Activated CD8-positive, alpha-beta memory T cell treated with anti-CD3 and anti-CD28 coated beads, Interleukin-2, amount 50 U/mL, for 24 hours (primary cell): ENCODE measurements around the gene KLHL12.

Source experiments
- DNase-seq: peaks from one replicate; pipeline ENCODE4 v3.0.0-alpha.2; 2020; ENCODE audit errors: extremely low read depth

KLHL12 gene

GRCh38 chr1:202926581-202927491 is at the start of gene KLHL12:
KLHL12 (minus strand) TSS chr1:202927234; CDS start chr1:202925162, 2,072 bp downstream.
- DNase-seq, result peak; percentile 85

DNA sequence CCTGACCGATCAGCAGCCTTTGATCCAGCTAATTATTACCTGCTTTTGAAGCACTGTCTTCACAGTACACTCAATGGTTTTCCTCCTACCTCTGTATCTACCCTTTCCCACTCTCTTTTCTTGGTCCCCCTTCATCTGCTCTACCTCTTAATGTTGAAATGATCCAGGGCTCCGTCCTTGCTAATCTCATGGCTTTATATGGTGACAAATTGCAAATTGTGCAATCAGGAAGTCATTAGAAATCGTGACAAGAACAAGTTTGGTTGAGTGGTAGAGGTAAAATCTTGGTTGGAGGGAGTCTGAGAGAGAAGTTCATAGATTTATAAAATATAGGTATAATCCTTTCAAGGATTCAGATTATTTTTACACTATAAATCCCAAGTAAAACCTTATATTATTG is 49.6 kb upstream of the KLHL12 start:
- DNase-seq, result no peak

GRCh38 chr1:202974856-202975255 is 47.8 kb upstream of the KLHL12 start:
- DNase-seq, result no peak

DNA sequence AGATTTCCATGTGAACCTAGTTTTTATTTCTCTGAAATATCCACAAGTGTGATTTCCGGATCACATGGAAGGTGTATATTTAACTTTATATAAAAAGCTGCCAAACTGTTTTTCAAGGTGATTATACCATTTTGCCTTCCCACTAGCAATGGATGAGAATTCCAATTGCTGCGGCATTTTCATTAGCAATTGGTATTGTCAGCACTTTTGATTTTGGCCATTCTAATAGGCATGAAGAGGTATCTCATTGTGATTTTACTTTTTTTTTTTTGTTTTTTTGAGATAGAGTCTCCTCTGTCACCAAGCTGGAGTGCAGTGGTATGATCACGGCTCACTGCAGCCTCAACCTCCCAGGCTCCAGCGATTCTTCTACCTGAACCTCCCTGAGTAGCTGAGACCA is 45.0 kb upstream of the KLHL12 start:
- no peak for DNase-seq

GRCh38 chr1:202968895-202969295 is 41.9 kb upstream of the KLHL12 start:
- DNase-seq, result no peak

- no peak for DNase-seq
Measured at GRCh38 chr1:202968351-202968750, 41.3 kb upstream of the KLHL12 start.

DNA sequence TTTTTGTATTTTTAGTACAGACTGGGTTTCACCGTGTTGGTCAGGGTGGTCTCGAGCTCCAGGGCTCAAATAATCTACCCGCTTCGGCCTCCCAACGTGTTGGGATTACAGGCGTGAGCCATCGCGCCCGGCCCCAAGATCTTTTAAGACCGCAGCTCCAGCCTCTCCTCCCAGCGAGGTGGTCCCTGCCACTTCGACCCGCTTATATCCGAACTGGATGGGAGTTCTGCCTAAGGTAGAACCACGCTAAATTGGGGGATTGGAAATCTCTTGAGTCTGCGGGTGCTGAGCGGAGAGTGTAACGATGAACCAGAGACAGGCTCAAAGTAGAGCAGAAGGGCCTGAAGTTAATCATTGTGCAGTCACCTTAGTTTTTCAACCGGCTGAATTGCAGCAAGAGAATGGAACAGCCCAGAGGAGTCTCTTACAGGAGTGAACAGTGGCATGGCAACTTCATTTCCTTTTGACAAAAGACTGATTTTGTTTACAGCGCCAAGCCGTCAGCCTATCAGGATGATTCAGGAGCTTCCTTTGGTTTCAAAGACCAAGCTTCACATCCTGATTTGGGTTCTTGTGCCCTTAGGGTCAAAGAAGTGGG is 40.7 kb upstream of the KLHL12 start:
- no peak for DNase-seq

DNA sequence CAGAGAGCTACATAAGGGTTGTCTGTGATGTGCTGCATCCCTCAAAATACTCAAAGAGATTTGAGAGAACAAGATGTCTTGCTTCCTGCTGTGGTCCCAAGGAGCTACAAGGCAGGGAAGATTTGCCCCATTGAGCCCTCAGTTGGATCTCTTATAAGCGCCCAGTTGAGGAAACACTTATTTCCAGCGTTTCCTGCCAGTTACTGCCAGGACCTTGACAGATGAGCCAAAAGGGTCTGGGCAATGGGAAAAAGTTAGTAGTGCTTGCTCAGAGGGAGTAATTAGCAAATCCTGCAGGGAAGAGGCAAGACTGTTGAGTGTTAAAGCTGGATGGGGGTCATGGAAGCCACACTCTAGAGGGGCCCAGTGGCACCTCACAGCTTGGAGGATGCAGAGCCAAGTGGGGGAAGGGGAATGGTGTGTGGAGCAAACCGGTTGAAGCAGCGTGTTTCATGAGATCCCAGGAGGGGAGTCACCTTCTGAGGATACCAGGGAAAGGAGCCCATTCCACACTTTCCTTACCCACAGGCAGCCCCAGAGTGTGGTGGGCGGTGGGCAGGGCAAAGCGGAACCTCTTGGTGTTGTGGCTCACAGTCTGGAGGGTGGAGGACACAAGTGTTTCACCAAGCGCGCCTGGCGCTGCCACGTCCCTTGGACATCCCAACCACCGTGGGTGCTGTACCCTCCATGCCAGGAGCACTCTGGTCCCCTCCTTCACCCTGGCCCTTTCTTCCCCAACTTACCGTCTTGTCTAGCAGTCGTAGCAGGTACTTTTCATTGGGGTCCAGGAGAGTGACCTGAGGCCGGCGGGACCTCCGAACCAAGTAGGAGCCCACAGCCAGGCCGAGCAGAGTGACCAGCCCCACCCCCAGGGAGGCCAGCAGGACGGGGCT is 39.2 kb upstream of the KLHL12 start:
- DNase-seq, result no peak

- no peak for DNase-seq
Measured at GRCh38 chr1:202965422-202965821, 38.4 kb upstream of the KLHL12 start.

DNA sequence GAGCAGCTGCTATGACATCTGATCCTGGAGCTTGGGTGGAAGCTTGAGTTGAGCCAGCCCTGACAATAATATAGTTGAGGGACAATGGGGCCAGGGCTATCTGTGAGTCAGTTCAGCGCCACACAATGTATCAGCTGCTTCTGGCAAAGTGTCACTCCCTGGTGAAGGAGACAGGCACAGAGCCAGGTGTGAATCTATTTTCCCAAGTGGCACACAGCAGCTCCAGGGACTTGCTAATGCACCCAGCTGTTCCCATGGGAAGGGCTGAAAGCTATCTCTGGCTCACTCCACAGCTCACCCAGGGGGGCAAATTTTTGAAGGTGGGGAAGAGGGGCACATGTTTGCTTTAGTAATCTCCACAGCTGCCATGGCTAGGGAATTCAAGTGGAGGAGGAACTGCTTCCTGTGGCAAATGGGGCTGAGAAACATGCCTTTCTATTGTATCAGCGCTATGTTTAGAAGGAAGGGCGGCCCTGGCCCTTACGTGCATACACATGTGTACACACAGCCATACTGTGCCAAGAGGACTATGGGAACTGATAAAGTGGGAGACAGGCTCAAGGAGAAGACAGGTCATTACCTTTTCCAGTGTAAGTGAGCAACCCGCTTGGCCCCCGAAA is 37.9 kb upstream of the KLHL12 start:
- no peak for DNase-seq

DNA sequence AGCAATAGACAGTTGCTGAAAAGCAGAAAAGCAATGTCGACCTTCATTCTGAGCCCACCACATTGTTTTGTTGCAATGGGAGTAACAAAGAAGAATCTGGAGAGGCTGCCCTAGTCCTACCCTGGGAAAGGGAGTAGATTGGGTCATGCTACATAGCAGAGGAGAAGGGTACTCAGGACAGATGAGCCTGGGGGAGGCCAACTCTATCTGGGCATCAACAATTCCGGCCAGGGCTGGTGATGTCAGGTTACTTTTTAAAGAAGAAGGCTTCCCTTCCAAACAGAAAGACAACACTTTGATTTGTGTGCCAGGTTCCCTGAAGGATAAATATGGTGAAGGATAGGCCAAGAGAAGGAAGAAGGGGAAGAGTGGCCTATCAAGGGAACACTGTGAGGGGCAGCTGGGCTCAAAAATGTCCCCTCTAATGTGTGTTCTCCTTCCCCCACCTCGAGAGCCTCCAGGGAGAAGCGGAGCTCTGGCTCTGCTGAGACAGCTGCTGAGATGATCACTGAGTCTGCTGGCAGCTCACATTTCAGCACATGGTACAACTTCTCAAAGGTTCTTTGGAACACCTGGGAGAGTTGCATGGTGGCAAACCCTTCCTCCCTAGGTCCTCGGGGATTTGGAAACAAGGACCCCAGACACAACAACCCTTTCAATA is 34.3 kb upstream of the KLHL12 start:
- DNase-seq, result no peak

- no peak for DNase-seq
Measured at GRCh38 chr1:202959276-202959620, 32.2 kb upstream of the KLHL12 start.

DNA sequence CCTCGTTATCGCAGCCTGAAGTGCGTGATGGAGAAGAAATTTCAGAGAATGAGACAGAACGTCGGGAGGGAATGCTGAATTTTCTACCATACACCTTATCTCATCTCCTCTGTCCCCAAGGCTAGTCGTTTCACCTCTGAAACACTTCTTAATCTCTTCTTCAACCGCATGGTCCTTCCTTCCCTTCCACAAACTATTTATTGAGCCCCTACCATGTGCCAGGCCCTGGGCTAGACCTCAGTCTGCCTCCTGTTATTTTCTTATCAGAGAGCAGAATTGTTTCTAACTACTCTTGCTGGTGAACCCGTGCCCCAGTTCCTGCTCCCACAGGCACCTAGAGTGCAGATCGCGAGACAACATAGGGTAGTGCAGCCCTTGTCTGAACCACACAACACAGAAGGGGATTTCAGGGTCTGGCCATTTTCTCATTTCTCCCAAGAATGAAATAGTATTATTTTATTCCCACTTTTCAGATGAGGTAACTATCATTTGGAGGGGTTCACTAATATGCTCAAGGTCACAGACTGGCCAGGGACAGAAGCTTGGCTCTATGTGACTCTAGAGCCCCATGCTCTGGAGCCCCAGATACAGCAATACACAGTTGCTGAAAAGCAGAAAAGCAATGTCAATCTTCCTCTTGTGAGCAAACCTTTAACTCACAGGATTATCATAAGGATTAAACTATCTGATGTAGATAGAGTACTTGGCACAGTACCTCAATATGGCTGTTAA is 31.7 kb upstream of the KLHL12 start:
- DNase-seq, result no peak

- DNase-seq, result peak; percentile 68
Measured at GRCh38 chr1:202957733-202958543, 30.9 kb upstream of the KLHL12 start, which contains the start of gene ADIPOR1. ADIPOR1 (minus strand) TSS chr1:202958312; CDS start chr1:202951070, 7,242 bp downstream.

GRCh38 chr1:202956969-202957368 is 29.9 kb upstream of the KLHL12 start:
- no peak for DNase-seq

DNA sequence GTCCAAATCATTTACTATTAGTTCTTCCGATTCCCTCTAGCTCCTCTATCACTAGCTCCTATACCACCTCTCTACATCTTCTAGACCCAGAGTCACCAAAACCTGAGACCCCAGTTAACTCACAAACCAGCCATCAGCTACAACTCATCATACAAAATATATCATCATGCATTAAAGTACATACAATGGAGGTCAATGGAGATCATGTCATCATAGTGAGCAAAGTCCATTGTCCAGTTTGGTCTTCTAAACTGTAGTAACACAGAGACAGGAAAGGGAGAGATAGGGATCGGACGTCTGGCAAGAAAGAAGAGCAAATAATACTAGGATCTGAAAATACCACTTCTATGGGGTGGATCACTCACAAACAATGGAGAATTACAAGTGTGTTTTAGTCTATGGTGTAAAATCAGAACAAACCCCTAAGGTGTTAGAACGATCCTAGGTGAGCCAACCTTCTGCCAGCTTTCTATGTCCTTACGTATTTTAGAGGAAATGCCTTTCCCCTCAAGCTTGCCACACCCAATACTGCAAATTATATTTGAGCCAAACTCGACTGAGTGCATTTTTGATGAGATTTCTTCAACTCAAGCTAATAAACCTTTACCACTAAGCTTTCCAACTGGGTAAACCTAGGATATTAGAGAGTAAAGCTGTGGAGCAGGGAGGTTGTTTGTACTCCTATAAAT is 27.2 kb upstream of the KLHL12 start:
- no peak for DNase-seq

GRCh38 chr1:202953392-202953791 is 26.4 kb upstream of the KLHL12 start:
- no peak for DNase-seq

DNA sequence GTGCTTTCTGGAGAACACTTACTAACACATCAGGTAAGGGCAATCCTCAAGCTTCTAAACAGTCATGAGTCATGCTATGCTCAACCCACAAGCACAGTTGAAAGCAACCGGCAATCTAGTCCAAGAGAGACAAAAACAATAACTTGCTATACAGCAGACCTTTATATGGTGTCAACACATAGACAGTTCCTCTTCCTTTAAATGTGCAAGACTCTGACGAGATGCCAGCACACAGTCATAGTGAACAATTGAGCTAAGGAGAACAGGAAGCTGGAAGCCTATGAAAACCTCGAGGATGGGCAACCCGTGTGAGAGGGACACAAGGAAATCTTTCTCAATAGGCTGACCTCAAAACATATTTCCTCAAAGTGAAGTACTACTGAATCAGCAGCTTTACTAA is 25.8 kb upstream of the KLHL12 start:
- DNase-seq, result no peak

DNA sequence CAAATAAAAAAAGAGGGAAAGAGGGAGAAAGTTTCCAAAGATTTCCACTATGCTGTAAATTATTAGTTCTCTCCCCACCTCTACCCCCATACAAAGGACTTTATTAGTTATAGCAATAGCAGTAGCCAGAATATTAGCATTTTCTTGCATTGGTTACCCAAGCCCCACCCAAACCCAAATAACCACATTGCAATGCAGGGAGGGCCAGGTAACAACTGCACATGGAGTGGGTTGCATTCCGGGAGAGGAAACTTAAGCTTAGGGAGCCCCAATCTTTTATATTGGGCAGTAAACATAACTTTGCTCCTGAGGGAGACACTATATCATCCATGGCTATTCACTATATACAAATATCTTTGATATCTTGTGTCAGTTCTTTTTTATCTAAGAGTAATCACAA is 25.1 kb upstream of the KLHL12 start:
- DNase-seq, result no peak
